B cell (primary cell): Measurements from ENCODE around the gene PPP1R16B. TPM values are rescaled to one million over a fixed set of nuclear protein-coding genes. Genes with fewer than 3 reads are reported as not detected.

Experiments
- ATAC-seq: fragments of 200-7000 bp; cut with Tn5 transposase; one replicate; pipeline ENCODE4 v1.10.0; 2021; ENCODE audit warnings: low read depth, mild to moderate bottlenecking, moderate number of reproducible peaks, moderate library complexity
- CTCF ChIA-PET: fragments of 350-600 bp; sonication (Branson Sonifier 250); formaldehyde crosslinking; loops from one replicate; lab custom pipeline; 2021; ENCODE audit warnings: antibody characterized with exemption, inconsistent platforms; lab: Charles Lee
- POLR2A ChIA-PET: fragments of 350-600 bp; sonication (Branson Sonifier 250); formaldehyde crosslinking; loops from one replicate; lab custom pipeline; 2021; ENCODE audit warnings: antibody characterized with exemption; lab: Charles Lee
- DNase-seq: peaks from one replicate; pipeline ENCODE4 v3.0.0; 2013
- H2AFZ ChIP-seq: 2 replicates; pipeline ENCODE4 v1.6.1; 2012; ENCODE audit warnings: mild to moderate bottlenecking, low read depth, low read length; ENCODE audit not compliant: insufficient read depth, poor library complexity, severe bottlenecking
- H3K27ac ChIP-seq, 2 donors: 1 replicate in 1 of 2; 2 replicates in 1 of 2; pipeline ENCODE4 v1.5.1; 2012 to 2013; ENCODE audit warnings: low read length in 2 of 2, mild to moderate bottlenecking in 2 of 2, moderate library complexity in 1 of 2
- H3K27me3 ChIP-seq, 4 experiments: fragments of 200-600 bp in 1 of 4; sonication (generic) in 1 of 4; replicated peaks in 1 of 4; 1 replicate in 2 of 4; 2 replicates in 2 of 4; pipeline versions ENCODE4 v1.6.1 to v1.7.0; 2013 to 2016; ENCODE audit warnings: low read length in 3 of 4, mild to moderate bottlenecking in 2 of 4, mixed read lengths in 1 of 4, moderate library complexity in 1 of 4; ENCODE audit not compliant: insufficient read depth in 4 of 4, control insufficient read depth in 3 of 4; ENCODE audit errors: control extremely low read depth in 1 of 4
- H3K36me3 ChIP-seq, 2 experiments: replicated peaks in 1 of 2; 1 replicate in 1 of 2; 2 replicates in 1 of 2; pipeline versions ENCODE4 v1.6.1 to v1.7.1; 2013; ENCODE audit warnings: low read length in 1 of 2; ENCODE audit not compliant: insufficient read depth in 2 of 2, control insufficient read depth in 1 of 2; ENCODE audit errors: control extremely low read depth in 1 of 2, extremely low read depth in 1 of 2
- H3K4me1 ChIP-seq, 2 donors: fragments of 200-600 bp in 1 of 2; sonication (generic) in 1 of 2; 1 replicate in 1 of 2; 2 replicates in 1 of 2; pipeline versions ENCODE4 v1.5.1 to v1.6.1; 2013 to 2017; ENCODE audit warnings: low read length in 2 of 2; ENCODE audit not compliant: control insufficient read depth in 2 of 2, insufficient read depth in 2 of 2
- H3K4me2 ChIP-seq: replicated peaks from 2 replicates; pipeline ENCODE3; 2012; ENCODE audit warnings: mild to moderate bottlenecking, low read depth, low read length; ENCODE audit not compliant: poor library complexity, severe bottlenecking
- H3K4me3 ChIP-seq, 5 experiments: fragments of 200-600 bp in 1 of 5; sonication (generic) in 1 of 5; 1 replicate in 3 of 5; 2 replicates in 2 of 5; pipeline versions ENCODE4 v1.5.1 to v1.7.0; 2011 to 2016; ENCODE audit warnings: low read length in 4 of 5, mild to moderate bottlenecking in 4 of 5, low read depth in 2 of 5, control low read depth in 1 of 5, moderate library complexity in 1 of 5; ENCODE audit not compliant: insufficient read depth in 1 of 5; ENCODE audit errors: control extremely low read depth in 1 of 5, extremely low read depth in 1 of 5
- H3K79me2 ChIP-seq: fragments of 200-600 bp; sonication (generic); one replicate; pipeline ENCODE4 v1.6.0; 2016; ENCODE audit warnings: low read length; ENCODE audit not compliant: control insufficient read depth, insufficient read depth
- H3K9ac ChIP-seq: fragments of 200-600 bp; sonication (generic); 2 replicates; pipeline ENCODE4 v1.6.1; 2017; ENCODE audit warnings: mild to moderate bottlenecking, low read length, moderate library complexity
- H3K9me3 ChIP-seq, 3 donors: one replicate each; pipeline versions ENCODE4 v1.6.1 to v1.7.1; 2013; ENCODE audit warnings: low read length in 2 of 3; ENCODE audit not compliant: control insufficient read depth in 2 of 3, insufficient read depth in 1 of 3; ENCODE audit errors: control extremely low read depth in 1 of 3
- H4K20me1 ChIP-seq: 2 replicates; pipeline ENCODE4 v1.6.0; 2012; ENCODE audit warnings: mild to moderate bottlenecking, low read length; ENCODE audit not compliant: insufficient read depth, control insufficient read depth, poor library complexity, severe bottlenecking
- H3K27ac Mint-ChIP-seq: one replicate; pipeline ENCODE4 v1.8.0; 2021; ENCODE audit warnings: mixed read lengths
- H3K27me3 Mint-ChIP-seq: one replicate; pipeline ENCODE4 v1.8.0; 2021; ENCODE audit warnings: mixed read lengths
- H3K4me1 Mint-ChIP-seq: one replicate; pipeline ENCODE4 v1.8.0; 2021; ENCODE audit warnings: mixed read lengths
- H3K4me3 Mint-ChIP-seq: one replicate; pipeline ENCODE4 v1.8.0; 2021; ENCODE audit warnings: mixed read lengths
- H3K9me3 Mint-ChIP-seq: one replicate; pipeline ENCODE4 v1.8.0; 2022; ENCODE audit warnings: mixed read lengths; ENCODE audit not compliant: insufficient read depth
- CTCF ChIP-seq: fragments of 200-600 bp; IDR thresholded peaks from one replicate; pipeline ENCODE4 v1.8.0; 2022; ENCODE audit warnings: antibody characterized with exemption, mild to moderate bottlenecking
- EZH2 ChIP-seq: IDR thresholded peaks from 2 replicates; pipeline ENCODE4 v1.6.1; 2012; ENCODE audit warnings: borderline replicate concordance, low read depth, mild to moderate bottlenecking, moderate library complexity, low read length; ENCODE audit not compliant: insufficient read depth, poor library complexity, severe bottlenecking
- WGBS: methylation state at CpG from one replicate; pipeline ENCODE4 v1.1.5; 2013; ENCODE audit warnings: missing lambda C conversion rate; ENCODE audit not compliant: insufficient coverage; 5-methylcytosine and 5-hydroxymethylcytosine counted together
- intact Hi-C: fragments of 100-400 bp; cut with micrococcal nuclease; formaldehyde crosslinking; loops from one replicate; pipeline ENCODE4 v1.10.0; 2022
- polyA plus RNA-seq: library from polyadenylated mRNA; depleted of rRNA; stranded (reverse); fragments of >200 nt; gene quantifications from 2 replicates; pipeline ENCODE4 v1.2.3, GENCODE V29; 2012
- total RNA-seq, 2 donors: library from RNA; stranded (reverse); fragments of 120-200 nt in 1 of 2; gene quantifications; 1 replicate in 1 of 2; 2 replicates in 1 of 2; pipeline versions ENCODE4 v1.2.3 to v1.2.4, GENCODE V29; 2013 to 2022

The PPP1R16B gene
- total and polyA plus RNA-seq, 2 donors (not counting 1 experiment from before 2014, with no cell fraction given): 58.8 to 108 TPM

- no peak overlapping the region for H2AFZ ChIP-seq
- no peak overlapping the region for H3K27ac ChIP-seq
- H3K36me3 ChIP-seq: peaks cover 4 to 92% of the 10 kb centered on the region in 2 experiments
- Mint-ChIP-seq H3K27me3 (no peaks in the 10 kb centered on the region), H3K9me3 (no peaks in the 10 kb centered on the region), H3K4me3 (no peak overlapping the region), H3K27ac (peak overlapping the region; percentile 70), H3K4me1 (no peaks in the 10 kb centered on the region)
- DNase-seq: no peak
- H3K4me3 ChIP-seq: no peak overlapping the region
- ChIA-PET POLR2A (interaction anchor here (0.6 kb wide), 1 partner anchor 25 kb away, joined by 4 read pairs; no protein-coding TSS in a partner anchor), CTCF (interaction anchor here (1.0 kb wide), 1 partner anchor 9 kb away, joined by 3 read pairs; no protein-coding TSS in a partner anchor)
- no peaks in the 10 kb centered on the region for H3K9me3 ChIP-seq
- no peaks in the 10 kb centered on the region for H3K4me1 ChIP-seq
- no peak overlapping the region for H3K4me2 ChIP-seq
- H3K79me2 ChIP-seq: peaks cover 72% of the 10 kb centered on the region
- no peaks in the 10 kb centered on the region for H3K27me3 ChIP-seq
- 68% methylated on average over 5 of the region's 5 CpGs for WGBS
- peaks cover 66% of the 10 kb centered on the region for H4K20me1 ChIP-seq
- TF ChIP-seq EZH2: no peak
- TF ChIP-seq CTCF: no peak
- intact Hi-C loops: no loop called here
- no peak overlapping the region for H3K9ac ChIP-seq
- no peak for ATAC-seq
Observed at GRCh38 chr20:38903335-38903734, 97.8 kb downstream of the PPP1R16B start.

GRCh38 chr20:38905375-38905774, 99.9 kb downstream of the PPP1R16B start:
- H3K27ac Mint-ChIP-seq: no peak overlapping the region
- H3K9me3 ChIP-seq: no peaks in the 10 kb centered on the region
- H3K4me1 Mint-ChIP-seq: no peaks in the 10 kb centered on the region
- peaks cover 55% of the 10 kb centered on the region for H3K79me2 ChIP-seq
- POLR2A ChIA-PET: no interaction called here
- no CpG with 5 or more reads among the region's 1 CpG for WGBS
- H3K27me3 Mint-ChIP-seq: no peaks in the 10 kb centered on the region
- no peak overlapping the region for H3K4me2 ChIP-seq
- no peak overlapping the region for H3K27ac ChIP-seq
- ATAC-seq: no peak
- no peak for DNase-seq
- no peak overlapping the region for H3K4me3 ChIP-seq
- H2AFZ ChIP-seq: no peak overlapping the region
- no peaks in the 10 kb centered on the region for H3K27me3 ChIP-seq
- H3K9me3 Mint-ChIP-seq: no peaks in the 10 kb centered on the region
- no peak overlapping the region for H3K9ac ChIP-seq
- intact Hi-C loops: no loop called here
- CTCF ChIA-PET: interaction anchor here (1.1 to 2.5 kb wide), 2 partner anchors 11 to 81 kb away, joined by 4 to 6 read pairs; no protein-coding TSS in a partner anchor
- H3K4me1 ChIP-seq: no peaks in the 10 kb centered on the region
- H3K36me3 ChIP-seq: peaks cover 6 to 93% of the 10 kb centered on the region in 2 experiments
- peaks cover 48% of the 10 kb centered on the region for H4K20me1 ChIP-seq
- H3K4me3 Mint-ChIP-seq: no peak overlapping the region
- TF ChIP-seq CTCF: no peak
- TF ChIP-seq EZH2: no peak
